NCI-H510A (cell line): ENCODE measurements around the gene SIRT3.
"Not testable (repeated sequence)": the region's sequence is repeated elsewhere in the genome, so short reads cannot be mapped to it uniquely, and the experiment has no call there.

Source experiments
- DNase-seq: peaks from one replicate; lab custom pipeline; 2025; lab: John Stamatoyannopoulos, UW

Gene SIRT3

GRCh38 chr11:270451-271318, 34.5 kb upstream of the SIRT3 start:
- no peak for DNase-seq

GRCh38 chr11:269146-269890, 33.2 kb upstream of the SIRT3 start:
- no peak for DNase-seq

- not testable (repeated sequence) for DNase-seq
These were observed 32.6 kb upstream of the SIRT3 start for GRCh38 chr11:268716-269145.

GRCh38 chr11:267491-267994, 31.4 kb upstream of the SIRT3 start:
- DNase-seq: no peak

GRCh38 chr11:266676-267439, 30.7 kb upstream of the SIRT3 start:
- DNase-seq: no peak

- DNase-seq: no peak
These were observed 25.5 kb upstream of the SIRT3 start for GRCh38 chr11:261624-262023.

- no peak for DNase-seq
These were observed 23.3 kb upstream of the SIRT3 start for GRCh38 chr11:259413-259812.

- DNase-seq: no peak
These were observed 21.8 kb upstream of the SIRT3 start for GRCh38 chr11:257766-258493.

GRCh38 chr11:256952-257737, 21.0 kb upstream of the SIRT3 start:
- DNase-seq: no peak

GRCh38 chr11:255816-256215, 19.7 kb upstream of the SIRT3 start:
- no peak for DNase-seq

GRCh38 chr11:255176-255575, 19.0 kb upstream of the SIRT3 start:
- DNase-seq: no peak

GRCh38 chr11:253886-254270, 17.7 kb upstream of the SIRT3 start:
- DNase-seq: no peak

GRCh38 chr11:253160-253885, 17.2 kb upstream of the SIRT3 start:
- no peak for DNase-seq

- no peak for DNase-seq
These were observed 16.5 kb upstream of the SIRT3 start for GRCh38 chr11:252666-253065.

GRCh38 chr11:251550-251949, 15.4 kb upstream of the SIRT3 start:
- no peak for DNase-seq

GRCh38 chr11:250740-251299, 14.7 kb upstream of the SIRT3 start:
- no peak for DNase-seq

- DNase-seq: no peak
These were observed 14.1 kb upstream of the SIRT3 start for GRCh38 chr11:250274-250673.

- no peak for DNase-seq
These were observed 12.9 kb upstream of the SIRT3 start for GRCh38 chr11:249062-249461.

GRCh38 chr11:244376-244775, 8.2 kb upstream of the SIRT3 start:
- no peak for DNase-seq

- no peak for DNase-seq
These were observed 5.5 kb upstream of the SIRT3 start for GRCh38 chr11:241634-242033.
